22Rv1 (cell line): ENCODE measurements around the gene RBM20.

ENCODE experiments used
- CTCF ChIP-seq: fragments of 450-650 bp; IDR thresholded peaks from 2 replicates; pipeline ENCODE4 v1.5.1; 2017; ENCODE audit warnings: mild to moderate bottlenecking
- ZFX ChIP-seq: fragments of 450-650 bp; IDR thresholded peaks from 2 replicates; pipeline ENCODE4 v1.6.1; 2017; ENCODE audit warnings: antibody characterized with exemption, borderline replicate concordance

GRCh38 chr10:110822035-110822711 lies 178.0 kb downstream of the RBM20 start:
- TF ChIP-seq CTCF (no peak), ZFX (no peak)
